ENCODE data around the gene HPSE2. TPM values are rescaled to one million over a fixed set of nuclear protein-coding genes. Genes with fewer than 3 reads are reported as not detected.
A peak's percentile ranks its signal among the peaks of the same experiment; 100 is the strongest.
"Not testable (repeated sequence)": the region's sequence is repeated elsewhere in the genome, so short reads cannot be mapped to it uniquely, and the experiment has no call there.

HPSE2 gene
- total RNA-seq, 1 experiment from 2014 or later = 0.03 TPM

- no peak for DNase-seq (ENCODE audit: low read depth, low spot score)
- in situ Hi-C loops (cut with HindIII; ENCODE audit: low pct_unique_long_range_greater_than_20kb, low sequenced_read_pairs) = no loop called here
These were observed 326.8 kb downstream of the HPSE2 start for GRCh38 chr10:98908868-98909267.

GRCh38 chr10:98908247-98908646 is 327.4 kb downstream of the HPSE2 start:
- DNase-seq (ENCODE audit: low read depth, low spot score); in situ Hi-C loops (cut with HindIII; ENCODE audit: low pct_unique_long_range_greater_than_20kb, low sequenced_read_pairs): not testable (repeated sequence)

GRCh38 chr10:98901441-98902110 is 334.1 kb downstream of the HPSE2 start:
- in situ Hi-C loops (cut with HindIII; ENCODE audit: low pct_unique_long_range_greater_than_20kb, low sequenced_read_pairs) = no loop called here
- DNase-seq (ENCODE audit: low read depth, low spot score) = no peak

GRCh38 chr10:98899018-98899417 is 336.6 kb downstream of the HPSE2 start:
- in situ Hi-C loops (cut with HindIII; ENCODE audit: low pct_unique_long_range_greater_than_20kb, low sequenced_read_pairs) = no loop called here
- peak; percentile 27 for DNase-seq (ENCODE audit: low read depth, low spot score)

GRCh38 chr10:98892523-98892922 is 343.1 kb downstream of the HPSE2 start:
- DNase-seq (ENCODE audit: low read depth, low spot score) = no peak
- in situ Hi-C loops (cut with HindIII; ENCODE audit: low pct_unique_long_range_greater_than_20kb, low sequenced_read_pairs) = no loop called here

GRCh38 chr10:98886686-98887085 is 349.0 kb downstream of the HPSE2 start:
- DNase-seq (ENCODE audit: low read depth, low spot score) = no peak
- in situ Hi-C loops (cut with HindIII; ENCODE audit: low pct_unique_long_range_greater_than_20kb, low sequenced_read_pairs) = no loop called here

- in situ Hi-C loops (cut with HindIII; ENCODE audit: low pct_unique_long_range_greater_than_20kb, low sequenced_read_pairs) = no loop called here
- no peak for DNase-seq (ENCODE audit: low read depth, low spot score)
These were observed 350.3 kb downstream of the HPSE2 start for GRCh38 chr10:98885378-98885777.

GRCh38 chr10:98881789-98882188 is 353.9 kb downstream of the HPSE2 start:
- DNase-seq (ENCODE audit: low read depth, low spot score) = no peak
- in situ Hi-C loops (cut with HindIII; ENCODE audit: low pct_unique_long_range_greater_than_20kb, low sequenced_read_pairs) = no loop called here

- no peak for DNase-seq (ENCODE audit: low read depth, low spot score)
- in situ Hi-C loops (cut with HindIII; ENCODE audit: low pct_unique_long_range_greater_than_20kb, low sequenced_read_pairs) = no loop called here
These were observed 354.7 kb downstream of the HPSE2 start for GRCh38 chr10:98880971-98881370.

GRCh38 chr10:98878921-98879320 is 356.7 kb downstream of the HPSE2 start:
- in situ Hi-C loops (cut with HindIII; ENCODE audit: low pct_unique_long_range_greater_than_20kb, low sequenced_read_pairs) = no loop called here
- no peak for DNase-seq (ENCODE audit: low read depth, low spot score)

GRCh38 chr10:98878418-98878817 is 357.2 kb downstream of the HPSE2 start:
- in situ Hi-C loops (cut with HindIII; ENCODE audit: low pct_unique_long_range_greater_than_20kb, low sequenced_read_pairs) = no loop called here
- DNase-seq (ENCODE audit: low read depth, low spot score) = no peak

- DNase-seq (ENCODE audit: low read depth, low spot score) = no peak
- in situ Hi-C loops (cut with HindIII; ENCODE audit: low pct_unique_long_range_greater_than_20kb, low sequenced_read_pairs) = no loop called here
These were observed 373.7 kb downstream of the HPSE2 start for GRCh38 chr10:98861962-98862361.

GRCh38 chr10:98858525-98858924 is 377.1 kb downstream of the HPSE2 start:
- DNase-seq (ENCODE audit: low read depth, low spot score) = peak; percentile 39
- in situ Hi-C loops (cut with HindIII; ENCODE audit: low pct_unique_long_range_greater_than_20kb, low sequenced_read_pairs) = no loop called here

- in situ Hi-C loops (cut with HindIII; ENCODE audit: low pct_unique_long_range_greater_than_20kb, low sequenced_read_pairs) = no loop called here
- no peak for DNase-seq (ENCODE audit: low read depth, low spot score)
These were observed 380.1 kb downstream of the HPSE2 start for GRCh38 chr10:98855403-98856189.

- no peak for DNase-seq (ENCODE audit: low read depth, low spot score)
- in situ Hi-C loops (cut with HindIII; ENCODE audit: low pct_unique_long_range_greater_than_20kb, low sequenced_read_pairs) = no loop called here
These were observed 383.0 kb downstream of the HPSE2 start for GRCh38 chr10:98852686-98853085.

- in situ Hi-C loops (cut with HindIII; ENCODE audit: low pct_unique_long_range_greater_than_20kb, low sequenced_read_pairs) = no loop called here
- DNase-seq (ENCODE audit: low read depth, low spot score) = no peak
These were observed 387.3 kb downstream of the HPSE2 start for GRCh38 chr10:98848361-98848760.

GRCh38 chr10:98846787-98847186 is 388.9 kb downstream of the HPSE2 start:
- in situ Hi-C loops (cut with HindIII; ENCODE audit: low pct_unique_long_range_greater_than_20kb, low sequenced_read_pairs) = no loop called here

GRCh38 chr10:98833542-98833941 is 402.1 kb downstream of the HPSE2 start:
- DNase-seq (ENCODE audit: low read depth, low spot score) = no peak
- in situ Hi-C loops (cut with HindIII; ENCODE audit: low pct_unique_long_range_greater_than_20kb, low sequenced_read_pairs) = no loop called here

More at GRCh38 chr10:98846787-98847186, 388.9 kb downstream of the HPSE2 start:
- no peak for DNase-seq (ENCODE audit: low read depth, low spot score)

- in situ Hi-C loops (cut with HindIII; ENCODE audit: low pct_unique_long_range_greater_than_20kb, low sequenced_read_pairs) = no loop called here
- no peak for DNase-seq (ENCODE audit: low read depth, low spot score)
These were observed 402.9 kb downstream of the HPSE2 start for GRCh38 chr10:98832738-98833137.
